ENCODE results near the gene SPRTN.

- TF ChIP-seq POLR2AphosphoS5 (IDR thresholded peaks at IDR 0.05; ENCODE audit: insufficient read depth, low read depth, low read length) (no peak), CTCF (IDR thresholded peaks at IDR 0.05; ENCODE audit: extremely low read depth in 1 of 2, insufficient read depth in 1 of 2, low read depth in 1 of 2, low read length in 2 of 2) (no peak), POLR2A (IDR thresholded peaks at IDR 0.05; ENCODE audit: low read depth, low read length) (no peak), EZH2 (IDR thresholded peaks at IDR 0.05; ENCODE audit: borderline replicate concordance, low read depth, low read length, severe bottlenecking) (no peak)
Measured at GRCh38 chr1:231318015-231318355, 20.1 kb upstream of the SPRTN start.
